SK-MEL-5 (cell line): ENCODE data around the gene AGPAT4. TPM values are rescaled to one million over a fixed set of nuclear protein-coding genes. Genes with fewer than 3 reads are reported as not detected.
"Not testable (repeated sequence)": the region's sequence is repeated elsewhere in the genome, so short reads cannot be mapped to it uniquely, and the experiment has no call there.

Experiments used
- DNase-seq: peaks from one replicate; pipeline ENCODE4 v3.0.0-alpha.2; 2016; ENCODE audit warnings: low read depth, low spot score
- in situ Hi-C: cut with HindIII; loops from 2 replicates; pipeline ENCODE4 v1.10.0; 2016; ENCODE audit warnings: low sequenced_read_pairs, high pct_unique_total_duplicates, low pct_unique_long_range_greater_than_20kb
- total RNA-seq: library from RNA; depleted of rRNA; stranded (reverse); fragments of >200 nt; shearing (Covaris generic); gene quantifications from 2 replicates; pipeline ENCODE4 v1.2.3, GENCODE V29; 2014

Gene AGPAT4
- total RNA-seq, 1 experiment from 2014 or later = 1.4 TPM

DNA sequence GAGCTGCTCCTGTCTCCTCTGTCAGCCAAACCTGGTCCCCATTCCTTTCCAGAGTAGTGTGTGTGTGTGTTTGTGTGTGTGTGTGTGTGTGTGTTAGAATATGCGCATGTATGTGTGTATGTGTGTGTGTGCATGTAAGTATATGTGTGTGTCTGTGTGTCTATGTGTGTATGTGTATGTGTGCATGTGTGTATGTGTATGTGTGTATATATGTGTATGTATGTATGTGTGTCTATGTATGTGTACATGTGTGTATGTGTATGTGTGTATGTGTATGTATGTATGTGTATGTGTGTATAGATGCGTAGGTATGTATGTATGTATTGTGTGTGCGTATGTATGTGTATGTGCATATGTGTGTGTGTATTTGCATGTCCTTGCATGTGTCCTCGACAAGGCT lies 79.5 kb downstream of the AGPAT4 start:
- in situ Hi-C loops = no loop called here
- no peak for DNase-seq

DNA sequence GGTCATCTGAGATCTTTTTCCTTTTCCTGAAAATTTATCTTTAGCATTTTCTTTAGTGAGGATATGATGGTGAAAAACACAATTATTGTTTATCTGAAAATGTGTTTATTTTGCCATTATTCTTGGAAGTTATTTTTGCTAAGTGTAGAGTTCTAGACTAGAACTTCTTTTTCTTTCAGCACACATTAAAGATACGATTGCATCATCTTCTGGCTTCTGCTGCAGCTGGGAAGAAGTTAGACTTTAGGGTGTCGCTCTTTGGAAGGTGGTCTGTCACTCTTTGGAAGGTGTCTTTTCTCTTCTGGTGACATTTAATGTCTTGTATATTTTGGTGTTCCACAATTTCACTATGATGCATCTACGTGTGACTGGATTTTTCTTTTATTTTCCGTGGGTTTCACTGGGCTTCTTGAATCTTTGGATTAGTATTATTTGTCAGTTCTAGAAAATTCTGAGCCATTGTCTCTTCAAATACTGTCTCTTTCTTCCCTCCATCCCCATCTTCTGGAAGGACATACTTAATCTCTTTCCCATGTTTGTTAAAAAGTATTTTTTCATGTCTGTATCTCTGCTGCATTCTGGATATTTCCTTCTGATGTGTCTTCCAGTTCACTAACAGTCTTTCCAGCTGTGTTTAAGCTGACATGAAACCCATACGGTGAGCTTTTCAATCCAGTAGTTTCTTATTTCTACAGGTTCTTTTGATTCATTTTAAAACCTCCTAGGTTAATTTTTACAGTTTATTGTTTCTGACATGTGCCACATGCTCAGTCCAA lies 81.0 kb downstream of the AGPAT4 start:
- in situ Hi-C loops = no loop called here

DNA sequence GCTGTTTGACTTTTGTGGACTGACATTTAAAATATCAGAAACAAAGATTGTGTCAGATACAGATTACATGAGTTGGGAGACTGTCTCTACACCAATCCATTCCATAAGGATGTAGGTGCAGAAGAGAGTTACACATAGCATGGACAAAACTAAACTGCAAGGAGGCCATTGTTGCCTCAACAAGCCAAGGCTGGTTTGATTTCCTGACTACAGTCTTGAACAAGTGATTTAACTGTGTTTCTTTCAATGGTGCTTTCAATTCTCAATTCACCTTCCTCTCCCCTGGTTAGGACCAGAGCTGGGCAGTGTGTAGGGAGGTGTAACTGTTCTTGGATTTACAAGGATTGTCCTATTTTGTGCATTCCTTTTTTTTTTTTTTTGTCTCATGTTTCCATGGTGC lies 82.2 kb downstream of the AGPAT4 start:
- in situ Hi-C loops = no loop called here

More for the DNA sequence above, 81.0 kb downstream of the AGPAT4 start:
- no peak for DNase-seq

DNA sequence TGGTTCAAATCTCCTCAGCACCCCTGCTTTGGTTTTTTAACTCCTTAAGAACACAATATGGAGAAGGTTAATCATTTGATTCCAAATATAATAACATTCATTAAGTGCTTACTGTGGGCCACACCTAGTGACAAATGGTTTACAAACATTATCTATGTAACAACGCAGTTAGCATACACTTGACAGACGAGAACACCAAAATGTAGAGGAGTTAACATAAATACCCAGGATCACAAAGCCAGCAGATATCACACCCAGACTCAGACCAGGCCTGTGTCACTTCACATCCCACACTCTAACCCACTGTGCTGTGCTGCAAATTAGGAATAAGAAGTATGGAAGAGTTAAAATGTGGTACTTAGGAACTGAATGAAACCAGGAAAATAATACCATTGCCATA lies 82.9 kb downstream of the AGPAT4 start:
- in situ Hi-C loops = no loop called here
- DNase-seq = no peak

More for the DNA sequence above, 82.2 kb downstream of the AGPAT4 start:
- no peak for DNase-seq

DNA sequence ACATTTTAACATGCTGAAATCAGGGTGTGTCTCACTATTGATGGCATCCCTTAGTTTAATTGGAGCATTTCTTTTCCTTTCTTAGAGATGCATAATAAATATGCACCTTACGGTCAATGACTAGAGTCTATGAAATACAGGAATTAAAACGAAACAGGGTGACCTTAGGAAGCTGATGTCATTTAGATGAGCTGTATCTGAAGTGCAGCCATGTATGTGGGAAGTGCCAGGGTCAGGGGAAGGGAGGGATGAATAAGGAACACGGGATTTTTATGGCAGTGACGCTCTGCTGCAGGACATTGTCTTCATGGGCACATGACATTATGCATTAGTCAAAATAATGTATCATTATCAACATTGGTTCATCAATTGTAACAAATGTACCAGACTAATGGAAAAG lies 84.0 kb downstream of the AGPAT4 start:
- in situ Hi-C loops = no loop called here
- DNase-seq = no peak

DNA sequence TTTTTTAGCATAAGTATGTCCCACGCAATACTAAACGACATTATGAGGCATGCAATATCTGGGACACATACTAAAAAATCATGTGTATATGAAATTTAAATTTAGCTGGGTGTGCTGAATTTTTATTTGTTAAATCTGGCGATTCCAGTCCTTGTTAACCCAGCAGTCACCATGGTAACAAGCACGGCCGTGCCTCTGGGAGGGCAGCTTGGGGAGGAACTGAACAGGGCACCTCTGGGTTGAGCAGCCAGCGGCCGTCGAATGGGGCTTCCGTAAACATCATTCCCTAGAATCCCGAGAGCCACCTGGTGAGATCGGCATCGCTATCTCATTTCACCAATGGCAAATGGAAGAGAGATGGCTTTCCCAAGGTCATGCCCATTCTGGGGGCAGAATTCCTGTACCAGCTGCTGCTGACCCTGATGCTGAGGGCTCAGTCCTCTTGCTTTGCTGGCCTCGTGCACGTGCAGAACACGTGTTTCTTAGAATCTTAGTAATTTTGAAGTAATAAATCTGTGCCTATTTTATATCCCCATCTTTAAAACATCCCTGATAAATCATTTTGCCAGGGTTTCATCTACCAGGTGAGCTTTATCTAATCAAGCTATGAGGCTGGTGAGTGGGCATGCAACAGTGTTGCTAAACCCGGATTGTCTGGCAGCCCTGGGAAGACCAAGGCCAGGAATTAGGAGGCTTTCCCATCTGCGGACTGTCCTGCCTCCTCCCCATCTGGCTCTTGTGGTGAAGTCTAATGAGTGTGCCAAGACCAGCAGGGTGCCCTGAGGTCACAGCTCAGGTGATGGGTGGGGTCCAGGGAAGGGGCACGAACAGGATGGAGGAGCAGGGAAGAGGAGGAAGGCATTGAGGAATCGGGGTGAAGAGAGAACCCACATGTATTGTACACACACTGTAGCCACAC lies 85.1 kb downstream of the AGPAT4 start:
- DNase-seq = no peak
- in situ Hi-C loops = no loop called here

DNA sequence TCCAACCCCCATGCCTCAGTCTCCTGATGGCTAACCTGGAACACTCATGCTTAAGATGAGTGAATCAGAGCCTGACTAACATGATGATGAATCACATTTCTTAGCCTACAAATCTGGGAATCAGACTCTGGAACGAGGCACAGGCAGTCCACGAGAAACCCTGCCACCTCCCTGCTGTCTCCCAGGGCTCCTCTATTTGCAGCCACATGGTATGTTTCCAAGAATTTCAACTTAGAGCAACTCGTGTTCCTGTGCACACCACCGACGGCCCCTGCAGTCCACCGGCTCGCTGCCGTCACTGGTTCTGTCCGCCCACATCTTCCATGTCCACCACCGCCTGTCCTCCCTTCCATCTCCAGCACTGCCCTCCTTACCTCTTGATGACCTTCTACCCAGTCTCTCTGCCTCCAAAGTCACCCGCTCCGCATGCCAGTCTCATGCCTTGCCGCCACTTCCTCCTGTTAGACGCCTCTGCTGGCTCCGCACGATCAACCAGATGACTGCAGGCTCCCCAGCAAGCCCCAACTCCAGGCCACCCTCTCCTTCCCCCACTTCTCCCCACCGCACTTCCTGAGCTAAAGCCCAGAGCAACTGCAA lies 87.6 kb downstream of the AGPAT4 start:
- DNase-seq = no peak
- in situ Hi-C loops = no loop called here

DNA sequence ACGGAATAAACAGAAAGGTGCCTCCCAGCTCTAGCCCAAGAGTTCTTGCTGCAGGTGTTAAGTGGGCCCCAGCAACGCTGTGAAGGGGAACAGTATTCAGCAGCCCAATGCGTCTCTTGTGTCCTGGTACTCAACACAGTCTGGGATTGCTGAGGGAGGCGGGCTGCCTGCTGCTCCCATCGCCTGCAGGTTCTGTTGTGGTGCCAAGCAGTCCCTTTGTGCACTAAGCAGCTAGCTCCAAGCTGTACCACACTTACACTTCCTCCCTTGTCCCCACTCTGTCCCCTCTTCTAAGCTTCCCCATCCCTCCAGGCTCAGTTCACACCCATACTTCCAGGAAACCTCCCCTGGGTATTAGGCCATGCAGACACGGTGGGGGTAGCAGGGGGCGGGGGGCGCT lies 92.7 kb downstream of the AGPAT4 start:
- in situ Hi-C loops = no loop called here
- no peak for DNase-seq

DNA sequence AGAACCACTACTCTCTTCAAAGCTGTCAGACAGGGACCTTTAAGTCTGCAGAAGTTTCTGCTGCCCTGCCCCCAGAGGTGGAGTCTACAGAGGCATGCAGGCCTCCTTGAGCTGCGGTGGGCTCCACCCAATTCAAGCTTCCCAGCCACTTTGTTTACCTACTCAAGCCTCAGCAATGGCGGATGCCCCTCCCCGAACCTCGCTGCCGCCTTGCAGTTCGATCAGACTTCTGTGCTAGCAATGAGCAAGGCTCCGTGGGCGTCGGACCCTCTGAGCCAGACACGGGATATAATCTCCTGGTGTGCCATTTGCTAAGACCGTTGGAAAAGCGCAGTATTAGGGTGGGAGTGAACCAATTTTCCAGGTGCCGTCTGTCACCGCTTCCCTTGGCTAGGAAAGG lies 95.7 kb downstream of the AGPAT4 start:
- DNase-seq, in situ Hi-C loops: not testable (repeated sequence)

DNA sequence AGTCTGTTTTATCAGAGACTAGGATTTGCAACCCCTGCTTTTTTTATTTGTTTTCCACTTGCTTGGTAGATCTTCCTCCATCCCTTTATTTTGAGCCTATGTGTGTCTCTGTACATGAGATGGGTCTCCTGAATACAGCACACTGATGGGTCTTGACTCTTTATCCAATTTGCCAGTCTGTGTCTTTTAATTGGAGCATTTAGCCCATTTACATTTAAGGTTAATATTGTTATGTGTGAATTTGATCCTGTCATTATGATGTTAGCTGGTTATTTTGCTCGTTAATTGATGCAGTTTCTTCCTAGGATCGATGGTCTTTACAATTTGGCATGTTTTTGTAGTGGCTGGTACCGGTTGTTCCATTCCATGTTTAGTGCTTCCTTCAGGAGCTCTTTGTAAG lies 97.4 kb downstream of the AGPAT4 start:
- in situ Hi-C loops, DNase-seq: not testable (repeated sequence)

DNA sequence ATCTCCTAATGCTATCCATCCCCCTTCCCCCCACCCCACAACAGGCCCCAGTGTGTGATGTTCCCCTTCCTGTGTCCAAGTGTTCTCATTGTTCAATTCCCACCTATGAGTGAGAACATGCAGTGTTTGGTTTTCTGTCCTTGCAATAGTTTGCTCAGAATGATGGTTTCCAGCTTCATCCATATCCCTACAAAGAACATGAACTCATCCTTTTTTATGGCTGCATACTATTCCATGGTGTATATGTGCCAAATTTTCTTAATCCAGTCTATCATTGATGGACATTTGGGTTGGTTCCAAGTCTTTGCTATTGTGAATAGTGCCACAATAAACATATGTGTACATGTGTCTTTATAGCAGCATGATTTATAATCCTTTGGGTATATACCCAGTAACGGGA lies 101.1 kb downstream of the AGPAT4 start:
- in situ Hi-C loops, DNase-seq: not testable (repeated sequence)

DNA sequence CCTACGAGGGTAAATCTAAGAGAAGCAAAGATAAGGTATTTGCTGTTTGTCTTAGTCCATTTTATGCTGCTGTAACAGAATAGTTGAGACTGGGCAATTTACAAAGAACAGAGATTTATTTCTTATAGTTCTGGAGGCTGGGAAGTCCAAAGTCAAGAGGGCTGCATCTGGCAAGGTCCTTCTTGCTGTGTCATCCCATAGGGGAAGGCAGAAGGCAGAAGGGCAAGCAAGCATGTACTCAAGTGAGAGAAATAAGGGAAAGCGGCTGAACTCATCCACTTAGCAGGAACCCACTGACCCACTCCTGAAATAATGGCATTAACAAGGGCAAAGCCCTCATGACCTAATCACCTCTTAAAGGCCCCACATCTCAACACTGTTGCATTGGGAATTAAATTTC lies 102.7 kb downstream of the AGPAT4 start:
- in situ Hi-C loops = no loop called here
- no peak for DNase-seq

DNA sequence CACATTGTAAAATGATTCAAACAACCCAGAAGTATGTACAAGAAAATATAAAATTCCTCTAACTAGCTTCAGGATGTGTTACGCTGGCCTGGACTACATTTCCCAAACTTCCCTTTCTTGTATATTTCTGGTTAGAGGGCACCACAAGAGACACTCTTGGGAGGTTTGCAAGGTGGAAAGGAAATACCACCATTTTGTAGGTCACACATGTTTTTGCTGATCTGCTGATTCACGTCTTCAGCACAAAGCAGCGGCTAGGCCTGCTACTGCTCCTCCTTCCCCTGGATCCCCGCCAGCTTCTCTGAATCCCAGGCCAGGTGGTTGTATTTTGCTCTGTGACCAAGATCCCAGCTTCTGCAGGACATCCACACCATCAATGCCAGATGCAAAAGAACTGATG lies 104.2 kb downstream of the AGPAT4 start:
- in situ Hi-C loops = no loop called here

DNA sequence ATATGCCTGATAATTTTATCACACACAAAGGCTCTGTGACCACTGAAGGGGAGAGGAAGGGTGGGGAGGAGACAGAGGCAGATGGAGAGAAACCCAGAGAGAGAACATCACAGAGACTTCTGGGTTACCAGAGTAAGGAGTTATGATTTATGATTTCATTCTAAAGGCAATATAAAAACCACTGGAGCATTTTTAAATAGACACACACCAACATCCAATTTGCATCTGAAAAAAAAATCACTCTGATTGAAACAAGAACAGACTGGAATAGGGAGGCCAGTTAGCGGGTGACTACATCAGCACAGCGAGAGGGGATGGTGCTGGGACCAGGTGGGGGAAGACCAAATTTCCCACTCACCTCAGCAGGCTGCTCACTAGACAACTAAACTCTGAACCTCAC lies 104.8 kb downstream of the AGPAT4 start:
- in situ Hi-C loops = no loop called here
- DNase-seq = no peak

More for the DNA sequence above, 104.2 kb downstream of the AGPAT4 start:
- no peak for DNase-seq

DNA sequence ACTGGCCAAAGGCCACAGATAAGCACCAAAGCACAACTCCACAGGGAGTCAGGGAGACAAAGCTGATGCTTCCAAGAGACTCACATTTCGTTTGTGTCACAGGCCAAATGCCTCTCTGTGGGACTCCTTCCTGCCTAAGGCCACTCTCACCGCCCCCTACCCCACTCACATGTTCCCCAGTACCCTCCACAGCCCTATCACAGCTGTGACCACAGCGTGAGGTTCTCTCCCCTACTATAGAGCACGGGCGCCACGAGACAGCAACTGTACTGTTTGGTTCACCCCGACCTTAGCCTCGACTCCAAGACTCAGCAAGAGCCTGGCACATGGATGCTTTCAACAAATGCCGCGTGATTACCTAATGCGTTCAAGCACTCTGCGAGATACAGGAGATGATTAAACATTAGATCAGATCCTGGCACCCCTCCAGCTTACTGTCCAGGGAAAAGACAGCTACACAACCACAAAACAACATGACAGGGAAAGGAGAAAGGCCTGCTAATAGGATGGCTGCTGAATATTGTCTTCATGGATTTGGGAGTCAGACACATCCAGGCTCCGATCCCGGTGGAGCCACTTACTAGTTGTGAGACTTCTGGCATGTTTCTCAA lies 105.5 kb downstream of the AGPAT4 start:
- DNase-seq = no peak
- in situ Hi-C loops = no loop called here

DNA sequence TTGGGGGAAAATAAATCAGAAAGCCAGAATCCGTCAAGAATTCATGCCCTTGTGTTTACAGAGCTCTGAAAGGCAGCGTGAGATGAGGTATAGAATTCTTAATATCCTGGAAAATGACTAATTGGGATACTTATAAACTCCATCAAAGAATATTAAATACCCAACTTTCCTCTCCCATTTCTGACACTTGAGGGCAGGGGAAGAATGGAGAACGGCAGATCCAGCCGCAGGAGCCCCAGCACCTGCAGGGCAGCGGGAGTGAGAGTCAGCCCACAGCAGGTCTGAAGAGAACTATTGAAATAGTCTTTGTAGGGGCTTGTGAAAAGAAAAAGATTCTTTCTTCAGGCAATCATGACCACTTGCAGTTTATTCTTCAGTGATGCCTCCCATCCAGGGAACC lies 107.2 kb downstream of the AGPAT4 start:
- in situ Hi-C loops = no loop called here
- DNase-seq = no peak

DNA sequence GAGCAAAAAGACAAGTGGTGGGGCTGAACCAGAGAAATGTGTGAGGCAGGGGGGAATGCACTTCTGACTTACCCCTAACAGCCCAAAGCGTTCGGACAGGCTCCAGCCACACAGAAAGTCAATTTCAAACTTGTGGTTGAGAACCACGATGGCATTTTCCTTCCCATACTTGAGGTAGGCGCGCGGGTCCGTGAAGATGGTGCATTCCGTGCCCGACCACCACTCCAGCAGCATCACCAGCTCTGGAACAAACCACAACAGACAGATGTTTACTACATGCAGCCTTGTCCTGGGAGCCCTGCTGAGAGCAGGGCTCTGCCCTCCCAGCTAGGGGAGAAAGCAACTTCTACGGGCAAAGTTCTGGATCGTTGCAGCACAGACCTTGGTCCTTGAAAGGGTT lies 107.7 kb downstream of the AGPAT4 start:
- in situ Hi-C loops = no loop called here
- DNase-seq = no peak

DNA sequence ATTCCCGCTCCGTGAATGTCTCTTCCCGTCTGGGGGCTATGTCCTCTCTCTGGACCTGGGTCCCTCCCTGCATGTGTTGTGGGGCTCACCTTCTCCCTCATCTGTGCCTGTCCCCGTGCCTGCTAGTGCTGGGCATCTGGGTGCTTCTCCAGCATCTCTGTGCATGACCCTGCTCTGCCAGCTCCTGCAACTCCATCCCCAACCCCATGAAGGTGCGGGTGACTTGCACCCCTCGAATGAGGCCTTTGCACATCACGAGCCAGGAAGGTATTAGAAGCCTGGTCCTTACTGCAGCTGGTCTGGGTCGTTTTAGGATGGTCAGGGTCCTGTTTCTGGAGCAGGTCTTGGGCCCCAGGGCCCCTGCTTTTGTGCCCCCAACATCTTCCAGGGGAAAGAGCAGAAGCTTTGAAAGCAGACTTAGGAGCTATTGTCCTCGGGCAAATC lies 109.7 kb downstream of the AGPAT4 start:
- no peak for DNase-seq
- in situ Hi-C loops = no loop called here
